ENCODE data around the gene ANTXR1.

Gene ANTXR1

GRCh38 chr2:69007169-69007568 is 5.8 kb upstream of the ANTXR1 start:
- DNase-seq = no peak

- peak; percentile 19 for DNase-seq
These were observed 5.4 kb upstream of the ANTXR1 start for GRCh38 chr2:69007603-69008002.

- peak; percentile 27 for DNase-seq
These were observed 2.4 kb upstream of the ANTXR1 start for GRCh38 chr2:69010437-69011194.

GRCh38 chr2:69011611-69012157 is 1.3 kb upstream of the ANTXR1 start:
- no peak for DNase-seq

GRCh38 chr2:69012310-69013141 is 453 bp upstream of the ANTXR1 start:
- DNase-seq = no peak

GRCh38 chr2:69013840-69014821 is 1.2 kb downstream of the ANTXR1 start:
- DNase-seq = peak; percentile 45

GRCh38 chr2:69017080-69017479 is 4.1 kb downstream of the ANTXR1 start:
- peak; percentile 73 for DNase-seq

- peak; percentile 48 for DNase-seq
These were observed 4.9 kb downstream of the ANTXR1 start for GRCh38 chr2:69017835-69018234.

GRCh38 chr2:69018678-69019095 is 5.7 kb downstream of the ANTXR1 start:
- peak; percentile 70 for DNase-seq

GRCh38 chr2:69020496-69021426 is 7.8 kb downstream of the ANTXR1 start:
- no peak for DNase-seq

GRCh38 chr2:69021727-69022126 is 8.7 kb downstream of the ANTXR1 start:
- no peak for DNase-seq

GRCh38 chr2:69022548-69022947 is 9.6 kb downstream of the ANTXR1 start:
- DNase-seq = no peak

GRCh38 chr2:69023236-69023635 is 10.3 kb downstream of the ANTXR1 start:
- no peak for DNase-seq

GRCh38 chr2:69026026-69026425 is 13.0 kb downstream of the ANTXR1 start:
- peak; percentile 24 for DNase-seq

- no peak for DNase-seq
These were observed 13.9 kb downstream of the ANTXR1 start for GRCh38 chr2:69026691-69027459.

GRCh38 chr2:69030800-69031428 is 17.9 kb downstream of the ANTXR1 start:
- no peak for DNase-seq

- no peak for DNase-seq
These were observed 18.5 kb downstream of the ANTXR1 start for GRCh38 chr2:69031466-69031865.

- peak; percentile 69 for DNase-seq
These were observed 19.4 kb downstream of the ANTXR1 start for GRCh38 chr2:69032336-69032735.

GRCh38 chr2:69033461-69034095 is 20.6 kb downstream of the ANTXR1 start:
- peak; percentile 25 for DNase-seq
